ENCODE data around the gene SLC25A21. TPM values are rescaled to one million over a fixed set of nuclear protein-coding genes. Genes with fewer than 3 reads are reported as not detected.

The SLC25A21 gene
- total RNA-seq, 1 donor from 2014 or later = 1.2 TPM

DNA sequence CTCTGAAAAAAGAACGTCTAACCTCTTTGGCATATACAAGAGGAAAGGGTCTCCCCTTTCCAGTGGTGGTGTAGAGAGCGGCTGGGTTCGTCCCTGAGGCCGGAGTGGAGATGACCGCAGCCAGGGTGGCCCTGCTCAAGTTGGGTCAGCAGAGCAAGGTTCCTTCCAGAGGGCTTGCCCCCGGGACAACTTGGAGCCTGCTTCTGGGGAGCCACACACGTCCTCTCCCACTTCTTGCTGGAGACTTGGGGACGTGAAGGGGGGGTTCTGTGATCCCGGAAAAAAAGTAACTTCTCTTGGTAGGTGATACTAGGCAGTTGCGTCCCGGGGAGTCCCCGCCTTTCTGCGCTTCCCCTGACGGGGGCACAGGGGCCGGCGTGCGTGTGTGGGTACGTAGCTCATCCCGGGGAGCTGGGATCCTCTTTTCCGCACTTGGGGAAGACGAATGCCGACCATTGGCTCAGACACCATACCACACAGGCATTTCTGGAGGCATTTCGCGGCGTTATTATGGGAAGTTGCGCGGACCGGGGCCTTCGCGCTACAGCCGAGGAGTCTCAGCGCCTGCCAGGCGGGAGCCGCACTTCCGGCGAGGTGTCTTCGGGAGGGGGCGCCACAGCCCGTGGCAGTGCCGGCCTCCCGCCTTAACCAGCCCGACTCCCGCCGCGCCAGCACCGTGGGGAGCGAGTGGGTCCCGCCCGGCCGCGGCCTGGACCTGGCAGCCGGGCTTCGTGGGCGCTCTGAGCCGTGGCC lies 525.6 kb downstream of the SLC25A21 start:
- DNase-seq (ENCODE audit: low spot score) = peak; percentile 44
- H3K4me1 Mint-ChIP-seq (ENCODE audit: unreplicated experiment) = peaks cover 19% of the 10 kb centered on the region
- peaks cover 3% of the 10 kb centered on the region for H3K36me3 Mint-ChIP-seq (ENCODE audit: low read depth, unreplicated experiment)
- TF ChIP-seq, protein P1, sequence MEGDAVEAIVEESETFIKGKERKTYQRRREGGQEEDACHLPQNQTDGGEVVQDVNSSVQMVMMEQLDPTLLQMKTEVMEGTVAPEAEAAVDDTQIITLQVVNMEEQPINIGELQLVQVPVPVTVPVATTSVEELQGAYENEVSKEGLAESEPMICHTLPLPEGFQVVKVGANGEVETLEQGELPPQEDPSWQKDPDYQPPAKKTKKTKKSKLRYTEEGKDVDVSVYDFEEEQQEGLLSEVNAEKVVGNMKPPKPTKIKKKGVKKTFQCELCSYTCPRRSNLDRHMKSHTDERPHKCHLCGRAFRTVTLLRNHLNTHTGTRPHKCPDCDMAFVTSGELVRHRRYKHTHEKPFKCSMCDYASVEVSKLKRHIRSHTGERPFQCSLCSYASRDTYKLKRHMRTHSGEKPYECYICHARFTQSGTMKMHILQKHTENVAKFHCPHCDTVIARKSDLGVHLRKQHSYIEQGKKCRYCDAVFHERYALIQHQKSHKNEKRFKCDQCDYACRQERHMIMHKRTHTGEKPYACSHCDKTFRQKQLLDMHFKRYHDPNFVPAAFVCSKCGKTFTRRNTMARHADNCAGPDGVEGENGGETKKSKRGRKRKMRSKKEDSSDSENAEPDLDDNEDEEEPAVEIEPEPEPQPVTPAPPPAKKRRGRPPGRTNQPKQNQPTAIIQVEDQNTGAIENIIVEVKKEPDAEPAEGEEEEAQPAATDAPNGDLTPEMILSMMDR (IDR thresholded peaks at IDR 0.05; ENCODE audit: unreplicated experiment) = peak; percentile 27
- H3K27ac Mint-ChIP-seq (ENCODE audit: unreplicated experiment) = no peak overlapping the region
- H3K27me3 Mint-ChIP-seq (ENCODE audit: unreplicated experiment) = peaks cover 16% of the 10 kb centered on the region
- H3K4me3 Mint-ChIP-seq (ENCODE audit: unreplicated experiment) = peak overlapping the region; percentile 75
- no peaks in the 10 kb centered on the region for H3K9me3 Mint-ChIP-seq (ENCODE audit: unreplicated experiment)

DNA sequence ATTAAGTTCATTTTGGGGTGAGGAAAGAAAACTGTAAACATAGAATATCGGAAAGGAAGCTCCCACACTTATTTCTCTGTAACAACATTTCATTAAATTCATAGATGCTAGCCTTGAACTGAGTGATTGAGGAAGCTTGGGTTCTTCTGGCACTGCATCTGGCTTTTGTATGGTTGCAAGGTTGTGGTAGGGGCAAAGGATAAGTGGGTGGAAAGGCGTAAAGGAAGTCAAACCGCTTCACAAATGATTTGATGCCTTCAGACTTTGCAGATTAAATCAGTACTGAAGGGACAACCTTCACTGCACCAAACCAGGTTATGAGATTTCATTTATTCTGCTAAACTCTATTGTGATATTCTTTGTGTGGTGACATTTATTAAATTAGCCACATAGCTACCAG lies 538.8 kb downstream of the SLC25A21 start:
- Mint-ChIP-seq H3K36me3 (ENCODE audit: low read depth, unreplicated experiment) (no peaks in the 10 kb centered on the region), H3K4me1 (ENCODE audit: unreplicated experiment) (no peaks in the 10 kb centered on the region), H3K4me3 (ENCODE audit: unreplicated experiment) (no peak overlapping the region), H3K9me3 (ENCODE audit: unreplicated experiment) (no peaks in the 10 kb centered on the region), H3K27ac (ENCODE audit: unreplicated experiment) (no peak overlapping the region), H3K27me3 (ENCODE audit: unreplicated experiment) (peaks cover 2% of the 10 kb centered on the region)
- TF ChIP-seq, protein P1 (IDR thresholded peaks at IDR 0.05; ENCODE audit: unreplicated experiment) = no peak
- no peak for DNase-seq (ENCODE audit: low spot score)

Small RNAs within 50 kb of the gene (microRNA-seq; reads per million reads assigned to microRNA genes)
- not detected for gene MIR4503 (ENCODE audit: unreplicated experiment)

Other genes with a start within 250 kb of the SLC25A21 start
- gene MIPOL1, start 25.3 kb upstream of the SLC25A21 start, total RNA-seq (ENCODE audit: unreplicated experiment) = 12.1 TPM

All from endothelial cell (in vitro differentiated cells).